ENCODE data around the gene BRINP2.

BRINP2 gene

GRCh38 chr1:177171536-177172123 is 872 bp downstream of the BRINP2 start:
- no peak for DNase-seq

DNA sequence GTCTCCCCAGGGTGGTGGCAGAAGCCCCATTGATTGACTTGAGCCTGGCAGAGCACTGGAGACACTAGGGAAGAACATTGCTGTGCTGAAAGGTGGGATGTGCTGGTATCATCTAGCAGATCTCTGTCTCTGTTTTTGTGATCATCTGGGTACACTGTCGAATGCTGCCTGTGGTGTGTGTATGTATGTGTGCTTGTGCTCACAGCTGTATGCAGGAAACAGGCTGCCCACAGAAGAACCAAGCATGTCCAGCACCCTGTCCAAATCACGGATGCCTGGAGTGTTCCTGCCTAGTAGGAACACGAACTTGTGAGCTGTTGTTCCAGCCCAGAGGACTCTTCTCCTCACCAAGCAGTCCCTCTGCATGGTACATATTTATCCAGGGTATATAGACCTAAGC is 1.5 kb downstream of the BRINP2 start:
- DNase-seq: no peak

DNA sequence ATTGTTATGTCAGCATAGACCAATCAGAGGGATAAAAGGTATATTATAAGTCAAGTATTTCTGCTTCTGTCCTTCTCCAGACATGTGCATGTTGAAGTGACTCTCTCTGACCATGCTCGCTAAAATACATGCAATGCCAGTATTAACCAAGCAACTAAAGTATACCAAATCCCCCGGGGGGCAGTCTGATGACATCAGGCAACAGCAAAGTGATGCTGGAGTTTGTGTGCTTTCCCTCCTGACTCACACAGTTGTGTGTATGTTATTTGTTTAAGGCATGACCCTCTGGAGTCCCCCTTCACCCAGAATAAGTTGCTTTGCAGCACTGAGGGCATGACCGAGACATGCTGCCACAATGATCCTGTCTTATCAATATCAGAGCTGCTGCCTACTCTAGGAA is 2.1 kb downstream of the BRINP2 start:
- peak; percentile 21 for DNase-seq

- DNase-seq: no peak
Measured at GRCh38 chr1:177173976-177174375, 3.2 kb downstream of the BRINP2 start.

DNA sequence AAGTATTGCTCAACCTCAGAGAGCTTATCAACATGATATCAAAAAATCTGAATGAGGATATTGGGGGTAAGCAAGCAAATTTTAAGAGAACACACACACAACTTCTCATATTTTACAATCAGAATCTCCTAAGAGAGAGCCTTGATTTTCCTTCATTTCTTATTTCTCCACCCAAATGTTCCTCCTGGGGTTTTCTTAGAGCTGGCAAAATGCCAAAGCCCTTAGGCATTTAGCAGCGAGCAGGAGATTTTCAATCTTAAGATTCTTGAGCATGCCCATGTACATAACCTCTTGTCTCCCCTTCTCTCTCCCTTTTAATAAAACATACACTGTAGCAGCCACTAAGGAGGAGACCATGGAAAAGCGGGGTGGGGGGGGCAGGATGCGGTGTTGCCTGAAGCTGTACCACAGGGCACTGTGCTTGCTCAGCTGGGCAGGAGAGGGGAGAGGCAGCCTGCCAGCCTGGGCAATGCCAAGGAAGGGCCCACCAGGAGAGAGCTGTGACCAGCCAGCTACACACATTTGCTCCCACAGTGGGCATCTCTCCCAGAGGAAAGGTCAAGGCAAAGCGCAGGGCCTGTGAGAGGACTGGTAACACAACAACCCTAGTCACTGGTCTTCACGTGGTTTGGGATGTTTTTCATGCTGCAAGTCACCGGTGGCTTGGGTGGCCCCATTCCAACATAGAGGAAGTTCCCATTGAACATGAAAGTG is 4.3 kb downstream of the BRINP2 start:
- no peak for DNase-seq

- DNase-seq: no peak
Measured at GRCh38 chr1:177181280-177181630, 10.5 kb downstream of the BRINP2 start.

DNA sequence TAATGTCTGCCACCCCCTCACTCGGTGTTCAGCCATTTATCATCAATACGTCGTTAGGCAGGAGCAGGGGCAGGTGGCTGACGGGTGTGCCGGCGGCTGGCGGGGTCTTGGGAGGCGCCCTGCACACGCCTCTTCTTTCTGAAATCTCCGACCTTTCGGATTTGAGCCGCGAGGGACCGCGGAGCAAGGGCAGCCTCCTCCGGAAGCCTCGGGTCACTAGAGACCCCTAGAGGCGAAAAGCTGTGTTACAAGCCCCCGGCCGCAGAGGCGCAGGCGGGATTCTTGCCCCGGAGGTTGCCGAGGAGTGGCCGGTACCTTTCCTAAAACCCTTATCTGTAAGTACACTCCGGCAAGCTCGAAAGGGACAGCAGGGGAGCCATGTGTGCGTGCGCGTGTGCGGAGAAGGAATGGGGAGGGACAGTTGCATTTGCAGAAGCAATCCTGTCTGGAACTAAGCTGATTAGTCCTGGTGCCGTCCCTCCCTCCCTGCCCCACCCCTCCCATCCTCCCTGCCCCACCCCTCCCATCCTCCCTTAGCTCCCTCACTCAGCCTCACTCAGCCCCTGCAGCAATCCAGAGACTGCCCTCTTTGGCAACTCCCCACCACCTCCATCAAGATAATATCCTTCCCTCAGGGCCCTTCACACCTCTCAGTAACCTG is 11.0 kb downstream of the BRINP2 start:
- peak; percentile 56 for DNase-seq

GRCh38 chr1:177183836-177184235 is 13.1 kb downstream of the BRINP2 start:
- DNase-seq: no peak

- DNase-seq: no peak
Measured at GRCh38 chr1:177185209-177185608, 14.5 kb downstream of the BRINP2 start.

DNA sequence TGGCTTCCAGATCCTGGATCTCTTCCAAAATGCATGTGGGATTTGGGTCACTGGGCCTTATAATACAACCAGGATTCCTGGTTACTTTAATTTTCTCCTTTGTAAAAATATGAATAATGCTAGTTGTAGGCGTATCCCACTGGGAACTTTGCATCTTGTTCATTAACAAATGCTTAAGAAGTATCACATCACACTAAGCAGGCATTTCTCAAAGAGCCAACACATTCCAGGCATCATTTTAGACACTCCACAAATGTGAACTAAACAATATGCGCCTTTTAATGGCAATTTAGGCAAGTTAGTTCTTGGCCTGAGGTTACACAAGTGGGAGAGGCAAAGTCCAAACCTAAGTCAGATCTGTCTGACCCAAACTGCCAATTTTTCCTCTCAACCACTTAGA is 15.9 kb downstream of the BRINP2 start:
- DNase-seq: no peak

DNA sequence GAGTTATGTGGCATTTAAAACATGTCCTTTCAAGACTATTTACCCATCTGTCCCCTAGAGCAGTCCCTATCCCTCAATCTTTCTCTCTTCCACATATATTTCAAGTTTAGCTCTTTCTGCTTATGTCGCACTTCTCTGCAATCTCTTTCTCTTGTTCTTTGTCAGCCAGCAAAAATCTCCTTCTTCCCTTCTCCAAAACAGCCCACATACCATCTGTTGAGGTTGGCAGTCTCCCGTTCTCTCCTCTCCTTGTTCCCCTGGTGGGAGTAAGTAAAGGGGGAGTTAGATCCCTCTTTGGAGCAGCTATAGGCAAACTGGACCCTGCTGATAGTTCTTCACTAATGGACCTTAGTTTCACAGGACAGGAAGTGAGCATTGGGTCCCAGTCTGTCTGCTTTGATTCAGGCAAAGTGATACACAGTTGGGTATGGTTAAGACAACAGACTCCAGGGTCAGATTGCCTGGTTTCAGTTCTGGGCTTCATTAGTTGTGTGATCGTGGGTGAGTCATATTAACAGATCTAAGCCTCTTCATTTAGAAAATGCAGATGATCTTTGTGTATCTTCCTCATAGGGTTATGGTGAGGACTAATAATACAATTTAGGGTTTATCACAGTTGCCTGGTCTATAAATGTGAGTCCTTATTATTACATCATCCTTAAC is 19.7 kb downstream of the BRINP2 start:
- DNase-seq: no peak

- DNase-seq: no peak
Measured at GRCh38 chr1:177198243-177198642, 27.5 kb downstream of the BRINP2 start.

DNA sequence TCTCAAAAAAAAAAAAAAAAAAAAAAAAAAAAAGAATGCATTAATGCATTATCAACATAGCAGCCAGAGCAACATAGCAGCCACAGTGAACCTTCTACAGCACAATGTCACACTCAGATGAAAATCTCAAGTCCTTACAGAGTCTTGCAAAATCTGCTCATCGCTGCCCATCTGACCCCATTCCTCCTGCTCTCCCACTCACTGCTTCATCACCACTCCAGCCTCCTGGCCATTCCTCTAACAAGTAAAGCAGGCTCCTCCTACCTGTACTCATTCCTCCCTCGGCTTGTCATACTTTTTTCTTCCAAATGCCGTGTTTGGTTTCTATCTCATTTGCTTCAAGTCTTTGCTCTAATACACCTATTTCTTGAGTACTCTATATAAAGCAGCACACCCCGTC is 29.5 kb downstream of the BRINP2 start:
- no peak for DNase-seq

DNA sequence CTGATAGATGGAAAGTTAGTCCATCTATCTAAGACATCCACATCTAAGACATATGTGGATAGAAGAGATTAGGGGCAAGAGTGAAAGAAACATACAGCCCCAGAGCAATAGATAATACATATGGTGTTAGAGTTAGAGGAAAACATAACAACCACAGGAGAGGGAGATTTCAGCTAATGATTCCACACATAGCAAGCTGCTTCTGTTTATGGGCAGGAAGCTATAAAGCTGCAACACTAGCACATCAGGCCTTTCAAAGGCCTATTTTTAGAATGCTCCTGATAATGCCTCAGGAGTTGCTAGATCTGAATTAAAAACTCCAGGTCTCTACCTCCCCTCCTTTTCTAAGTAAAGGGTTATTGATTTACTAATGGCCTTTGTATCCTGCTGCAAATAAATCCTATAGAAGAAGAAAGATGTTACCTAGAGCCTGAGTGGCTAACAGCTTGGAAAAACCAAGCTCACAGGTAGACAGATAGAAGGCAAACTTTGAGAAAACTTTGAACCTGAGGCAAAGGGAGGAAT is 36.1 kb downstream of the BRINP2 start:
- DNase-seq: no peak

DNA sequence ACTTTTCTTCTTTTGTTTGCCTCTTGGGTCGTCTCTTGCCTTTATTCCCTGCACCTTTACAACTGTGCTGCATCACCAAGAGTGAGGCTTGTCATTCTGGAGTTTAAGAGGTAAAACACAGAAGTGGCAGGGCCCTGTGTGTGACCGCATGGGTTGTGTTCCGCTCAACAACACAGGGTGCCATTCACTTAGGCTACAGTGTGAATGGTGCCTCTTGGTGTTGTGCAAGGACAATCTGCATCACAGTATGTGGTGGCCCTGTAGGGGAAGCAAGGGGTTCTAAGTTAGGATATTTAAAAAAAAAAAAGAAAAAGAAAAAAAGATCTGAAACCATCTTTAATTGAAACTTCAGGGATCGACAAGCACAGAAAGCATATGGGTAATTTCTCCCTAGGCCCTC is 38.2 kb downstream of the BRINP2 start:
- DNase-seq: no peak

- peak; percentile 74 for DNase-seq
Measured at GRCh38 chr1:177209357-177209756, 38.6 kb downstream of the BRINP2 start.

GRCh38 chr1:177210071-177210470 is 39.3 kb downstream of the BRINP2 start:
- DNase-seq: no peak

- no peak for DNase-seq
Measured at GRCh38 chr1:177211231-177211630, 40.5 kb downstream of the BRINP2 start.

DNA sequence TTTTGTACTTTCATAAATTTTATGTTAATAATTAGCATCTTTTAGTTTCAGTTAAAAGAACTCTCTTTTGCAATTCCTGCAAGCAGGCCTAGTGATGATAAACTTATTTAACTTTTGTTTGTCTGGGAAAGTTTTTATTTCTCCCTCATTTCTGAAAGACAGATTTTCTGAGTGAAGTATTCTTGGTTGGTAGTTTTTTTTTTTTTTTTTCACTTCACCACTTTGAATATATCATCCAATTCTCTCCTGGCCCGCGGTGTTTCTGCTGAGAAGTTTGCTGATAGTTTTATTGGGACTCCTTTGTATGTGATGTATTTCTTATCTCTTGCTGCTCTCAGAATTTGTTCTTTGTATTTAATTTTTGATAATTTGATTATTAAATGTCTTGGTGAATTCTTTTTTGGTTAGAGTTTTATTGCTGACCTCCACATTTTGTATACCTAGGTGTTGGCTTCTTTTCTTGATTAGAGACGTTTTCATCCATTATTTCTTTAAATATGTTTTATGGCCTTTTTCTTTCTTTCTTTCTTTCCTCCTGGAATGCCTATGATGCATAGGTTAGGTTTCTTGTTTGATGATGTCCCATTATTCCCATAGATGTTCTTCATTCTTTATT is 45.9 kb downstream of the BRINP2 start:
- no peak for DNase-seq

DNA sequence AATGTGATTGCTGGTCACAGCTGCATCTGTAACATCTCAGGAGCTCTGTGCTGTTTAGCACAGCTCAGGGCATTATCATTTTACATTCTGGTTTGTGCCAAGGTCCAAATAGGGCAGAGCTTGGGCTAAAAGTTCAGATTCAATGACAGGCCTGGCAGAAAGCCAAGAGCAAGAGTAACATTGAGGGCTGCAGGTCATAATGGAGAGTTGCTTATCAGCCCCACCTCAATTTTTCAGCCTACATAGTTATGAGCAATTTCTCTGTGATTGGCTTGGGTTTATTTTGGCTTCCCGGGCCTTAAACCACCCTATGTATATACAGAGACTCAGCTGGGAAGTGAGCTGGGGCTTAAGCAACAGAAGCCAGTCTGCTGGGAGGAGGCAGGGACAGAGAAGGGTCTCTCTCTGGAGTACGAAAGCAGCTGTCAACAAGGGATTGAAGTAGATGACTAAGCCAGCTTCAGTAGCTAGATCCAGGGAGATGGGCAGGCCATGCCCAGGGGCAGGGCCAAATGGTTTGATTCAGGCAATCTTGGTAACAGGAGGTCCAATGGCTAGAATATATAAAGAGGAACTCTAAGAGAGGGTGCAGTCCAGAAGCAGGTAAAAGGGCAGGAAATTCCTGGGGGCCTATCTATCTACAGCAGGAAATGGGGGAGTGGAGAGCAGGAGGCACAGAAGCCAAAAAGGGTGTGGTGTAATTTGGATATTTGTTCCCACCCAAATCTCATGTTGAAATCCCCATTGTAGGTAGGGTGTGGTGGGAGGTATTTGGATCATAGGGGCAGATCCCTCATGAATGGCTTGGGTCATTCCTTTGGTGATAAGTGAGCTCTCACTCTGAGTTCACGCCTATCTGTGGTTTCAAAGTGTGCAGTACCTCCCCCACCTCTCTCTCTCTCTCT is 49.0 kb downstream of the BRINP2 start:
- DNase-seq: no peak

DNA sequence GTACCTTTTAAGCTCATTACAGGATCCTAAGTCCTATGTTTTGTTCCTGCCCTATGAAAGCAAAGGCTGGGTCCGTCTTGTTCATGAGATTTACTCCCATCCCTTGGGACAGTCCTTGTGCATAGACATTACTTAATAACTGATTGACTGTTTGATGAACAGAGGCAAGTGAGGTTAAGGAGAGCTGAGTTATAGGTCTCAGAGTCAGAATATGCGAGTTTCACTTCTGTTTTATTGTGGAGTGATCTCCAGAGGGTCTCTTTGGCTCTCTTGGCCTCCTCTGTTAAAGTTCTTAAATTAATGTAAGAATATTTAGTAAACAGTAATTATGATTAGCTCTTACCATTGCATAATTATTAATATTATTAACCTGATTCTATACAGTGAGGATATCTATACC is 52.6 kb downstream of the BRINP2 start:
- DNase-seq: no peak

All from T1000 (cell line).